ENCODE results near the gene ADGRL3.

The ADGRL3 gene

DNA sequence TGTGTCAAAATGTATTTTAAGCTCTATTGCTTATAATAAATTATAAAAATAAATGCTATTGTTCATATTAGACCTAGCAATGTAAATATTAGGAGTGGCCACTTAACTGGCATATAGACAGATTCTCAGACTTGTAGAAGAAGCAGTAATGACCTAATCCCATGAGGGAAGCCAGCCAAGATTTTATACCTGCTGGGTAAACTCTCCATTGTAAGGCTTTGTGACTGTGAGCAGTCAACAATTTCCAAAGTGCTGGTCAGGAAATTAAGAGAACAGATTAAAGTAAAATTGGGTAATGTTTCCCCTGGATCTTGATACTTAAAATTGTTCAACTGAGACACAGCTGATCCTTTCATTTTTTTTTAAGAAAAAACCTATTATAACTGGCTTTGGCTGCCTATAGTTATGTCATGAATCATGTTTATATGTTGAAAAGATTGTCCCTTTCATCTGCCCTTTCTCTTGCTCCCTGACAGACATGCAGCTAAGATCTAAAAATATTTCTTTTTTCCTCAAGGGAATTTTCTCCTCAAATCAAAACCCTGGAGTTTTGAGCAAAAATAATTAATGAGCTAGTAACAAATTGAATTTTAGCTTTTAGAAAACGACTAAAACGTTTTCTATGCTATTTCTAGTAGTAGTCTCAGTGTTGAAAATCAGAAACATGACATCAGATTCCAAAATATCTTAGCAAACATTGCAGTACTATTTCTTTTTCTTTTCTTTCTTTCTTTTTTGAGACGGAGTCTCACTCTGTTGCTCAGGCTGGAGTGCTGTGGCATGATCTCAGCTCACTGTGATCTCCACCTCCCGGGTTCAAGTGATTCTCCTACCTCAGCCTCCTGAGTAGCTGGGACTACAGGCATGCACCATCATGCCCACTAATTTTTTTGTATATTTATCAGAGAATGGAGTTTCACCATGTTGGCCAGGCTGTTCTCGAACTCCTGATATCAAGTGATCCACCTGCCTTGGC, 77.9 kb downstream of the ADGRL3 start:
- DNase-seq: no peak

DNA sequence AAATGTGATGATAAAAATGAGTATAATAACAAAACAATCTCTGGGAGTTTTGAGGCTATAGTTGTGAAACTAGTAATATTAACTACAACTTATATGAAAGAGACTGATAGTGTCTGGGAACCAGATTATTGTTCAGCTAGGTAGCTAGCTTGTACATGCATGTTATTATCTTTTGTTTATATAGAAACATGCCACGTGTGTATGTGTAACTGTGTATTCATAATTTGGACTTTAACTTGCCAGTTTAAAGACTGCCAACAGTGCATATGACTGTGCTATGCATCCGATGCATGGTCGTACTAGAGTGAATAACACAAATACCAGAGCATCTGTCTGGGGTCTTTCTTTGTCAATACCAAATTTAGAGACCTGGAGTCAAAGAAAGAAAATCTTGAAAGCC, 92.2 kb downstream of the ADGRL3 start:
- no peak for DNase-seq

- peak in 1 of 56 donors; percentile 1 for DNase-seq
Observed at GRCh38 chr4:61293707-61294400, 93.7 kb downstream of the ADGRL3 start.

- no peak for DNase-seq
Observed at GRCh38 chr4:61294936-61295335, 94.8 kb downstream of the ADGRL3 start.

- no peak for DNase-seq
Observed at GRCh38 chr4:61296144-61296543, 96.0 kb downstream of the ADGRL3 start.

GRCh38 chr4:61298178-61298740, 98.1 kb downstream of the ADGRL3 start:
- DNase-seq: no peak

DNA sequence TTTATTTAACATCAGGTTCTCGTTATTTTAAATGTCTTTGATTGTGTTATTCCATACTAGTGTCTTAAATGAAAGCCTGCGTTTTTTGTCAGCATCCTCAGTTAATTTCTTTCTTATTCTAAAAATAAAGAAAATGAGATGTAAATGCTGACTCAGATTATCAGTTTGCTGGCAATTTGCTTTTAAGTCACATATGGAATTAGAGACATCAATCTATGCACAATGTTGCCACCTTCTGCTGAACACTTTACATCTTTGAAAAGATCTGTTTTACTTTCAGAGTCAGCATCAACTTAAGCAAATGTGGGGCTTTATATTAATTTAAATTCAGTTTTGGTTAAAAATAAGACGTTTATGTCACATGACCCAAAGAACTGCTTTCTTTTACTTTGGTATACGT, 99.2 kb downstream of the ADGRL3 start:
- no peak for DNase-seq

DNA sequence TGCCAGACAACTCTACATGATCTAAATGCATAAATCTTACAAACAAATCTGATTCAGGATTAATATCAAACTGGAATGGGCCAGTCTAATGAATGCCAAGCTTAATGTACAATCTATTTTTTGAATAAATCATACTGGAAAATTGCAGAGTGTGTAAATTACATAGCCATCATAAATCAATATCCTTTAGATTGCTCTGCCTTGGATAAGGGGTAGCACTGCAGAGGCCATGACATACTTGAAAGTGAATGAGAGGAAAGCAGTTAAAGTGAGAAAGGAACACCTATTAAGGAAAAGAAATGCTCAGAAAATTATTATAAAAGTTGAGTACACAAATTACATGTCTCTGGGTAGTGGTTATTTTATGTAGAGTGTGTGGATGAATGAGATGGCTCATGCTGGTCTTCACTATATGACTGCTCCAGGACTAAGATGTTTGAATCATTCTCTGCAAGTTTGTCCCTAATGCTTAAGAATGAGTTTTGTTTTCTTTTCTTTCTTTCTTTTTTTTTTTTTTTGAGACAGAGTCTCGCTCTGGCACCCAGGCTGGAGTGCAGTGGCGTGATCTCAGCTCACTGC, 100.2 kb downstream of the ADGRL3 start:
- no peak for DNase-seq

GRCh38 chr4:61301271-61301670, 101.1 kb downstream of the ADGRL3 start:
- DNase-seq: no peak

- DNase-seq: no peak
Observed at GRCh38 chr4:61308033-61308432, 107.9 kb downstream of the ADGRL3 start.

DNA sequence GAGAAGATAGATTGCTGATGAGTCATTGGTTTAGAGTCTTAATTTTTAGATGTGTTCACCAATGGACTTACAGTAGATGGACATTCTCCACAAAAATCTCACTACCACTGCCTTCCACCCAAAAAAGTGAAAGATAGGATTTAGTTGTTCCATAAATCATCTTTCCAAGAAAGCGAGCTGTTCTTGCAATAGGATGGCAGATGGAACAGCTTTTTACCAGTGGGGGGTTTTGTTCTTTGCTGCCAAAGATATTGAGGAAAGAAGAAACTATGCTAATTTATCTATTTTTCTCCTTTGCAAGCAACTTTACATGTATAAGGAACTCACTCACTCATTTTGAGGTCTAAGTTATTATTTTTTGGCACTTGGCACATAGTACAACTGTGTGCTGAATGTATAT, 109.5 kb downstream of the ADGRL3 start:
- no peak for DNase-seq

DNA sequence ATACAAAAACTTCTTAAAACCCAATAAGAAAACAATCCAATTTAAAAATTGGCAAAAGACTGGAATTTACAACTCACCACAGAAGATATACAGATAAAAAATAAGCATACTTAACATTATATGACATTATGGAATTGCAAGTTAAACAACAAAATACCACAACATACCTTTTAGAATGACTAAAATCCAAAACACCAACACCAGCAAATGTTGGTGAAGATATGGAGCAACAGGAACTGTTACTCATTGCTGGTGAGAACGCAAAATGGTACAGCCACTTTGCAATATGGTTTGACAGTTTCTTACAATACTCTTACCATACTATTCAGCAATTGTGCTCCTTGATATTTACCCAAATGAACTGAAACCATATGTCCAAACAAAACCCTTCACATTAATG, 112.4 kb downstream of the ADGRL3 start:
- no peak for DNase-seq

- DNase-seq: no peak
Observed at GRCh38 chr4:61318431-61318830, 118.3 kb downstream of the ADGRL3 start.

DNA sequence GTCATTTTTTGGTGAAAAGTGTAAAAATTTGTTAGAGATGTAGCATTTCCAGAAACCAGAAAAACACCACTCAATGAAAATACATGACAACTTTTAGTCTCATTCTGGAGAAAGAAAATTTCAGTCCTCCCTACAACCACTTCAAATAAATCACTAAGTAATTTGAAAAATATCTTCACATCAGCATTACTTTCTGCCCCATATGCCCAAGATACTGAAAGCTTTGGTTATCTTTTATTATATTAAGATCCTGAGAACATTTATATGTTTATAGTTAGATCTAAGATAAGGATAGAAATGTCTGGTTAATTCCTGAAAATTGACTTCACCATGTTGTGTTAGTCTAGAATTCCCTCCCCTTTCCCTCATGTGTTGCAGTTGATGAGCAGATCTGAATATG, 119.0 kb downstream of the ADGRL3 start:
- DNase-seq: no peak

- DNase-seq: no peak
Observed at GRCh38 chr4:61320154-61320553, 120.0 kb downstream of the ADGRL3 start.

GRCh38 chr4:61320631-61321030, 120.5 kb downstream of the ADGRL3 start:
- DNase-seq: no peak

DNA sequence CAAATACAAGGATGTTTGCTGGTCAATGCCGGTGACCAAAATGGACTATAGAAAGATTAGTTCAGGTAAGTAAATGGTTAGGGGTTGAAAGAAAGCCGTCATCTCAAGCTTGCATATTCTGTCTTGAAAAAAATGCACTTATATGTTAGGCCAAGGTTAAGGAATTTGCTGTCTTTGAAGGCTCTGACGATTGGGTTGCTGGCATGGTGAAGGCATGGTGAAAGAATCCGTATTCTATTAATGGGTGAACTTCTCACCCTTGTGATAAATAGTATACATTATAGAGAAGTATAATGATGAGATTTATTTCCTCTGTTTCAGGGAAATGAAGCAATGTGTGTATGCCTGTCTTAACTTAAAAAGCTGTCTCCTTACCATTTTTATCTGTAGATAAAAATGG, 132.6 kb downstream of the ADGRL3 start:
- no peak for DNase-seq

GRCh38 chr4:61333490-61333889, 133.4 kb downstream of the ADGRL3 start:
- no peak for DNase-seq

- DNase-seq: no peak
Observed at GRCh38 chr4:61335241-61335763, 135.2 kb downstream of the ADGRL3 start.

DNA sequence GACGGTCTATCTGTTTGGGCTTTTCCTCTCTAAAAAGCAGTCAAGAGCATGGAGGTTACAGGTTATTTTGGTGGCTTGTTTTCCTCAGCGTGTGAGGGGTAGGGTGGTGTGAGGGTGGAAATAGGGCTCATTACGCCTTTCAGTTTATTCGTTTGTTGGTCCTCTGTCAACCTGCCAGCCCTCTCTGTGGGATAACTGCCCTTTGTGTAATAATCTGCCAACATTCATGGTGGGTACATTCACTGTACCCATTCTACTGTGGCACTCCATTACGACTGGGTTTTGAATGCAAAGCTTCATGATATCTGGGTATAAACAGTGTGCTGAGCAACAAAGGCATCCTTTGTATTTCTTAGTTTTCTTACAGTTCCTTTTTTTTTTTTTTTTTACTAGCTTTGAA, 136.4 kb downstream of the ADGRL3 start:
- DNase-seq: peak in 38 of 56 donors; percentile 1 to 66 (median 16)

DNA sequence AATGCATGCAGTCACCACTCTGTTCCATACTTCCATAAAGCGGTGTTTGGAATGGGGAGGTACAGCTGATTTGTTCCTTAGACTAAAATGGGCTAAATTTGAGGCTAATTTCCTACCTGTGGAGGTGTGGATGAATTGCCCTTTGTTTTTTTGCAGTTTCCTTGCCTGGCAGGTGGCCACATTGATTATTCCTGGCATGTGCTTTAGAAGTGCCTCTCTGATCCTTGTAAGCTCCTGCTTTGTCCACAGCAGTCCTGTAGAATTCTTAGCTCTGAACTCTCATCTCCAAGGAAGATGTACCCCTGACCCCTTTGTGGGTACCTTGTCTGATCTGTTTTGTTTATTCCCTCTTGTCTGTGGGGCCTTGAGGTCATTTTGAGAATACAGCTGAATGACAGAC, 136.8 kb downstream of the ADGRL3 start:
- DNase-seq: no peak

DNA sequence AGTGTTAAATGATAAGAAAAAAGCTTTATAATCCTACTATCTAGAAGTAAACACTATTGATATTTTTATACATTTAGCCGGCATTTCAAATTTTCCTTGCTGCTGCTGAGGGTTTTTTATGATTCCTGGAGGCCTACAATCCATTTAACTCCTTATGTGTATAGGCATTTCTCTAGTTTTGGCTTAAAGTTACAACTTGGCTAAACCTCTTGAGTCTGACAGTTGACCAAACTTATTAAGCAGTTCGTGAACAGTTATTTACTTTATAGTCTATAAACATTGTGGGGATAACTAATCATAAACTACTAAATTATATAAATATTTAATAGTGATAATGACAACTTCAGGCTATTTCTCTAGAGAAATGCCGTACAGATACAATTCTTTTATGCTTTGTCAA, 141.9 kb downstream of the ADGRL3 start:
- no peak for DNase-seq
